Mesodermal cell (in vitro differentiated cells): ENCODE data around the gene TMSB4X.
A peak's percentile ranks its signal among the peaks of the same experiment; 100 is the strongest.
"Not testable (repeated sequence)": the region's sequence is repeated elsewhere in the genome, so short reads cannot be mapped to it uniquely, and the experiment has no call there.

ENCODE experiments used
- H3K27ac ChIP-seq: 2 replicates; pipeline ENCODE4 v1.7.0; 2013; ENCODE audit warnings: mild to moderate bottlenecking, low read depth, low read length, moderate library complexity; ENCODE audit not compliant: severe bottlenecking
- H3K36me3 ChIP-seq: 2 replicates; pipeline ENCODE4 v1.7.1; 2013; ENCODE audit warnings: mild to moderate bottlenecking, low read length, moderate library complexity; ENCODE audit not compliant: control insufficient read depth, insufficient read depth
- H3K4me1 ChIP-seq: one replicate; pipeline ENCODE4 v1.7.1; 2013; ENCODE audit warnings: mild to moderate bottlenecking, low read length; ENCODE audit not compliant: insufficient read depth, control insufficient read depth, poor library complexity, severe bottlenecking
- H3K4me3 ChIP-seq: 2 replicates; pipeline ENCODE4 v1.7.0; 2013; ENCODE audit warnings: low read length, control low read depth, mild to moderate bottlenecking; ENCODE audit not compliant: insufficient read depth, poor library complexity, severe bottlenecking; ENCODE audit errors: extremely low read depth
- H3K9me3 ChIP-seq: 2 replicates; pipeline ENCODE4 v1.7.1; 2013; ENCODE audit warnings: mild to moderate bottlenecking, low read length, moderate library complexity; ENCODE audit not compliant: control insufficient read depth
- WGBS, 2 experiments: methylation state at CpG; one replicate each; pipeline ENCODE4 v1.1.5; 2013; ENCODE audit warnings: missing lambda C conversion rate in 2 of 2; ENCODE audit not compliant: insufficient coverage in 2 of 2; 5-methylcytosine and 5-hydroxymethylcytosine counted together

TMSB4X gene

GRCh38 chrX:12955882-12956703 lies 18.8 kb upstream of the TMSB4X start:
- WGBS, 2 experiments: 58 to 88% methylated on average over 5 to 6 of the region's 20 CpGs
- Histone ChIP-seq H3K4me1 (peaks cover 6% of the 10 kb centered on the region), H3K36me3 (no peaks in the 10 kb centered on the region), H3K27ac (peak overlapping the region; percentile 72), H3K9me3 (no peaks in the 10 kb centered on the region), H3K4me3 (no peak overlapping the region)

- Histone ChIP-seq H3K4me3 (no peak overlapping the region), H3K9me3 (no peaks in the 10 kb centered on the region), H3K27ac (peak overlapping the region; percentile 72), H3K4me1 (peaks cover 6% of the 10 kb centered on the region), H3K36me3 (no peaks in the 10 kb centered on the region)
- no CpG with 5 or more reads among the region's 8 CpGs for WGBS, 2 experiments
Observed at GRCh38 chrX:12956704-12957534, 18.0 kb upstream of the TMSB4X start.

GRCh38 chrX:12958059-12958458 lies 16.9 kb upstream of the TMSB4X start:
- WGBS, 2 experiments: 85% methylated on average over 3 of the region's 5 CpGs; no CpG with 5 or more reads in 1 of the 2 experiments

DNA sequence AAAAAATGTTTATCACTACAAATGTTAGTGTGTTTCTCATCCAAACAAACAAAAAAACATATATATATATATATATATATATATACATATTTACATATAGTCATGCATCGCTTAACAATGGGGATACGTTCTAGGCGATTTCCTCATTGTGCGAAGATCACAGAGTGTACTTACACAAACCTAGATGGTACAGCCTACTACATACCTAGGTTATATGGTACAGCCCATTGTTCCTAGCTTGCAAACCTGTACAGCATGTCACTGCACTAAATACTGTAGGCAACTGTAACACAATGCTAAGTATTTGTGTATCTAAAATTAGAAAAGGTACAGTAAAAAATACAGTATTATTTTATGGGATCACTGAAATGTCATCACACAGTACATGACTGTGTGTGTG lies 16.4 kb upstream of the TMSB4X start:
- WGBS, 2 experiments: 100% methylated on average over 3 of the region's 4 CpGs; no CpG with 5 or more reads in 1 of the 2 experiments
- peaks cover 6% of the 10 kb centered on the region for H3K4me1 ChIP-seq

More at GRCh38 chrX:12958059-12958458, 16.9 kb upstream of the TMSB4X start:
- Histone ChIP-seq H3K4me3 (no peak overlapping the region), H3K27ac (no peak overlapping the region), H3K36me3 (no peaks in the 10 kb centered on the region), H3K4me1 (peaks cover 6% of the 10 kb centered on the region), H3K9me3 (no peaks in the 10 kb centered on the region)

GRCh38 chrX:12961196-12961718 lies 13.7 kb upstream of the TMSB4X start:
- H3K36me3 ChIP-seq: no peaks in the 10 kb centered on the region
- WGBS, 2 experiments: no CpG with 5 or more reads among the region's 2 CpGs
- H3K9me3 ChIP-seq: no peaks in the 10 kb centered on the region
- H3K27ac ChIP-seq: no peak overlapping the region
- H3K4me1 ChIP-seq: peaks cover 2% of the 10 kb centered on the region
- H3K4me3 ChIP-seq: no peak overlapping the region

More for the DNA sequence above, 16.4 kb upstream of the TMSB4X start:
- Histone ChIP-seq H3K9me3 (no peaks in the 10 kb centered on the region), H3K4me3 (no peak overlapping the region), H3K36me3 (no peaks in the 10 kb centered on the region), H3K27ac (no peak overlapping the region)

DNA sequence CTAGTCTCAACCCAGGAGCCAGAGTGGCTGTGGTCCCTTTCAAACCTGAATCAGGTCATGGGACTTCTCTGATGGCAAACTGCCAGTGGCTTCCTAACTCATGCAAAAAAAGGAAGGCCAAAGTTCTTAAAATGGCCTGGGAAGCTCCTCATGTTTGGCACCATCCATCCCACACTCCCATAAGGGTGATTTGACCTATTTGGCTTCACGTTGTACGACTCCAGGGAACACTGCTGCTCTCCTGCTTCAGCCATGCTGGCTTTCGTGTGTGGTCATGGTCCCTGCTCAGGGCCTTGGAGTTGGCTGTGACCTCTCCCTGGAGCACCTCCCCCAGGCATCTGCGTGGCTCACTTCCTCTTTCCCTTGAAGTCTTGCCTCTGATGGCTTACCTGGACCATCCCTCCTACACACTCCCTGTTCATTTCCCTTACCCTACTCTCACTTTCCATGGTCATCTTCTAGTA lies 12.8 kb upstream of the TMSB4X start:
- H3K9me3 ChIP-seq: no peaks in the 10 kb centered on the region
- H3K4me1 ChIP-seq: no peaks in the 10 kb centered on the region
- WGBS, 2 experiments: 88 to 96% methylated on average over 3 to 4 of the region's 4 CpGs
- H3K36me3 ChIP-seq: no peaks in the 10 kb centered on the region
- no peak overlapping the region for H3K27ac ChIP-seq
- no peak overlapping the region for H3K4me3 ChIP-seq

- not testable (repeated sequence) for H3K9me3 ChIP-seq, H3K27ac ChIP-seq, H3K36me3 ChIP-seq, H3K4me1 ChIP-seq, H3K4me3 ChIP-seq
- WGBS, 2 experiments: 100% methylated on average over 7 of the region's 52 CpGs; no CpG with 5 or more reads in 1 of the 2 experiments
Observed at GRCh38 chrX:12963210-12963850, 11.6 kb upstream of the TMSB4X start.

GRCh38 chrX:12965131-12965940 lies 9.6 kb upstream of the TMSB4X start:
- Histone ChIP-seq H3K9me3 (no peaks in the 10 kb centered on the region), H3K4me1 (no peaks in the 10 kb centered on the region), H3K27ac (no peak overlapping the region), H3K4me3 (no peak overlapping the region), H3K36me3 (no peaks in the 10 kb centered on the region)
- WGBS, 2 experiments: 74 to 100% methylated on average over 1 to 3 of the region's 6 CpGs

DNA sequence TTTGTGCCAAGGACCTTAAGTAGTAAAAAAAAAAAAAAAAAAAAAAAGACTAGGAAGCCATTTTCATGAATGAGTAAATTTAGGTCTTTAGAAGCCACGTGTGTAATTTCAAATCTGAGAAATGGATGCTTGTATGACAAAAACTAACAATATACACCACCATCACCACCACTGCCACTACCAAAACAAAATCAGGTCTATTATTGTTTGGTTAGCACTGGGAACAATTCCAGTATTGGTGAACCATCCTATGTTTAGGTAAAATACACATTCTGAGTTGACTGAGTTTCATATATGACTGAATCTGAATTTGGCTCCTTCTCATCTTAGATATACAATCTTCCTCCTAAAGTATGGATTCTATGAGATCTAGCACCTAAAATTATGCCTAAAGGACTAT lies 8.8 kb upstream of the TMSB4X start:
- no peaks in the 10 kb centered on the region for H3K9me3 ChIP-seq
- no peak overlapping the region for H3K4me3 ChIP-seq
- no CpG with 5 or more reads among the region's 1 CpG for WGBS, 2 experiments
- no peaks in the 10 kb centered on the region for H3K4me1 ChIP-seq
- no peaks in the 10 kb centered on the region for H3K36me3 ChIP-seq
- H3K27ac ChIP-seq: no peak overlapping the region
